Measurements from ENCODE around the gene CDC14A. TPM values are rescaled to one million over a fixed set of nuclear protein-coding genes. Genes with fewer than 3 reads are reported as not detected.

CDC14A gene
- total and polyA plus RNA-seq, 2 of the 8 experiments (the other 6 are each of a cell fraction or from before 2014, with no cell fraction given): 3.2 to 8.9 TPM

- H3K56ac ChIP-seq (replicated peaks; ENCODE audit: insufficient read length, low read depth, low read length): no peak overlapping the region
- H4K5ac ChIP-seq (ENCODE audit: insufficient read length, low read depth, low read length): no peak overlapping the region
- no peak overlapping the region for H3K23ac ChIP-seq (ENCODE audit: insufficient read length)
- H2AFZ ChIP-seq (ENCODE audit: low read length): no peak overlapping the region
- H3K36me3 ChIP-seq (ENCODE audit: control insufficient read depth in 2 of 4, insufficient read depth in 4 of 4, low read length in 3 of 4): no peaks in the 10 kb centered on the region
- no peak overlapping the region for H2BK120ac ChIP-seq (replicated peaks; ENCODE audit: low read depth, low read length)
- ChIA-PET CTCF (ENCODE audit: partially characterized antibody) (interaction anchor here (0.7 to 1.7 kb wide), 6 partner anchors 11 to 345 kb away, joined by 3 to 4 read pairs (median 3); no protein-coding TSS in a partner anchor), POLR2A (ENCODE audit: partially characterized antibody) (no interaction called here)
- no peak overlapping the region for H2BK5ac ChIP-seq (ENCODE audit: low read depth, low read length)
- H2BK20ac ChIP-seq (ENCODE audit: low read length): no peak overlapping the region
- H4K91ac ChIP-seq (replicated peaks; ENCODE audit: insufficient read length, low read length): no peak overlapping the region
- no peaks in the 10 kb centered on the region for H3K4me1 ChIP-seq (replicated peaks in 1 of 4; ENCODE audit: control insufficient read depth in 3 of 4, insufficient read depth in 4 of 4, low read length in 3 of 4)
- no peak overlapping the region for H2AK5ac ChIP-seq (ENCODE audit: low read depth, low read length)
- H3K18ac ChIP-seq (ENCODE audit: extremely low read depth, low read length): no peak overlapping the region
- H3K4ac ChIP-seq (replicated peaks; ENCODE audit: insufficient read length, low read depth, low read length): no peak overlapping the region
- H4K20me1 ChIP-seq (replicated peaks in 1 of 2; ENCODE audit: control insufficient read depth in 1 of 2, insufficient read depth in 2 of 2, low read length in 2 of 2): no peaks in the 10 kb centered on the region
- TF ChIP-seq POLR2A (IDR thresholded peaks at IDR 0.05; ENCODE audit: control extremely low read depth in 1 of 2, low read depth in 2 of 2, low read length in 2 of 2): no peak
- TF ChIP-seq BACH1 (IDR thresholded peaks at IDR 0.05; ENCODE audit: low read length): no peak
- no peak for TF ChIP-seq MAFK (IDR thresholded peaks at IDR 0.05; ENCODE audit: low read depth, low read length)
- TF ChIP-seq CHD2 (IDR thresholded peaks at IDR 0.05; ENCODE audit: low read length): no peak
- no peak for TF ChIP-seq JUN (IDR thresholded peaks at IDR 0.05; ENCODE audit: low read depth, low read length)
- TF ChIP-seq KDM1A (IDR thresholded peaks at IDR 0.05; ENCODE audit: borderline replicate concordance, low read length): no peak
- TF ChIP-seq NRF1 (IDR thresholded peaks at IDR 0.05; ENCODE audit: low read depth, low read length): no peak
- no peak for TF ChIP-seq KDM4A (IDR thresholded peaks at IDR 0.05; ENCODE audit: low read depth, low read length, severe bottlenecking)
- no peak for TF ChIP-seq CREB1 (IDR thresholded peaks at IDR 0.05)
- TF ChIP-seq CBX5 (IDR thresholded peaks at IDR 0.05; ENCODE audit: low read depth, low read length): no peak
- no peak for TF ChIP-seq FOSL1 (IDR thresholded peaks at IDR 0.05; ENCODE audit: insufficient read depth, low read depth, low read length)
- FAIRE-seq (no peak), DNase-seq (ENCODE audit: low read depth in 1 of 2, low spot score in 2 of 2) (no peak)
- no peak overlapping the region for H3K14ac ChIP-seq (ENCODE audit: insufficient read length)
- H3K27me3 ChIP-seq (replicated peaks in 1 of 4; ENCODE audit: control insufficient read depth in 3 of 4, extremely low read depth in 1 of 4, insufficient read depth in 3 of 4, low read length in 3 of 4): no peaks in the 10 kb centered on the region
- H3K23me2 ChIP-seq (ENCODE audit: low read depth, low read length): no peaks in the 10 kb centered on the region
- H2BK12ac ChIP-seq (ENCODE audit: low read depth, low read length): no peak overlapping the region
- no peak overlapping the region for H3K4me2 ChIP-seq (ENCODE audit: insufficient read depth in 1 of 2, low read depth in 2 of 2, low read length in 2 of 2)
- WGBS, 2 experiments (ENCODE audit: extremely low coverage in 1 of 2, insufficient coverage in 1 of 2, insufficient read length in 1 of 2, insufficient replicate concordance in 2 of 2, low coverage in 1 of 2, low lambda C conversion rate in 2 of 2, missing lambda C conversion rate in 1 of 2): 77% methylated on average over 5 of the region's 5 CpGs; no CpG with 5 or more reads in 1 of the 2 experiments
- H3K9me3 ChIP-seq (ENCODE audit: insufficient read depth in 2 of 2, low read depth in 1 of 2, low read length in 1 of 2): no peaks in the 10 kb centered on the region
- H3K4me3 ChIP-seq (ENCODE audit: extremely low read depth in 1 of 4, insufficient read depth in 2 of 4, low read depth in 3 of 4, low read length in 4 of 4): no peak overlapping the region
- H4K8ac ChIP-seq (ENCODE audit: extremely low read depth, insufficient read depth, low read length): no peak overlapping the region
- no peak overlapping the region for H3K27ac ChIP-seq (ENCODE audit: low read depth, low read length)
- H3K9ac ChIP-seq (replicated peaks in 1 of 4; ENCODE audit: extremely low read depth in 1 of 4, low read depth in 3 of 4, low read length in 3 of 4): no peak overlapping the region
- no peak overlapping the region for H2BK15ac ChIP-seq (ENCODE audit: low read length)
- no peaks in the 10 kb centered on the region for H3K79me1 ChIP-seq (ENCODE audit: low read depth, low read length)
- H3K79me2 ChIP-seq (ENCODE audit: control insufficient read depth in 1 of 2, insufficient read depth in 2 of 2, low read length in 2 of 2): no peaks in the 10 kb centered on the region
Measured at GRCh38 chr1:100523038-100523652, 170.8 kb downstream of the CDC14A start.

Data from H1 (cell line).